OCI-LY1 (cell line): Measurements from ENCODE around the gene ABCC6.
"Not testable (repeated sequence)": the region's sequence is repeated elsewhere in the genome, so short reads cannot be mapped to it uniquely, and the experiment has no call there.

Experiments used
- H2AFZ ChIP-seq: fragments of 200-600 bp; sonication (generic), shearing (Covaris generic); 2 replicates; pipeline ENCODE4 v1.6.0; 2014; ENCODE audit warnings: antibody characterized with exemption, mild to moderate bottlenecking, low read length
- H3F3A ChIP-seq: fragments of 200-600 bp; sonication (generic), shearing (Covaris generic); 2 replicates; pipeline ENCODE4 v1.6.0; 2014; ENCODE audit warnings: mild to moderate bottlenecking, antibody characterized with exemption, low read length, moderate library complexity; ENCODE audit not compliant: insufficient read depth
- H3K27ac ChIP-seq: fragments of 200-600 bp; sonication (generic); 2 replicates; pipeline ENCODE4 v1.5.1; 2014; ENCODE audit warnings: low read length, mixed run types, mild to moderate bottlenecking, low read depth; ENCODE audit not compliant: poor library complexity, severe bottlenecking
- H3K27me3 ChIP-seq: fragments of 200-600 bp; sonication (generic); 2 replicates; pipeline ENCODE4 v1.6.0; 2014; ENCODE audit warnings: antibody characterized with exemption, mild to moderate bottlenecking, low read length, moderate library complexity; ENCODE audit not compliant: insufficient read depth
- H3K36me3 ChIP-seq: fragments of 200-600 bp; sonication (generic); 2 replicates; pipeline ENCODE4 v1.6.1; 2014; ENCODE audit warnings: mild to moderate bottlenecking, antibody characterized with exemption, low read length, moderate library complexity, mixed read lengths; ENCODE audit not compliant: insufficient read depth
- H3K4me1 ChIP-seq: fragments of 200-600 bp; sonication (generic); 2 replicates; pipeline ENCODE4 v1.5.1; 2014; ENCODE audit warnings: mild to moderate bottlenecking, low read length, moderate library complexity; ENCODE audit not compliant: insufficient read depth, severe bottlenecking
- H3K4me2 ChIP-seq: fragments of 200-600 bp; sonication (generic), shearing (Covaris generic); 2 replicates; pipeline ENCODE4 v1.6.1; 2014; ENCODE audit warnings: low read length
- H3K4me3 ChIP-seq: fragments of 200-600 bp; sonication (generic); 2 replicates; pipeline ENCODE4 v1.5.1; 2014; ENCODE audit warnings: low read length, low read depth, mild to moderate bottlenecking, mixed read lengths; ENCODE audit not compliant: poor library complexity, severe bottlenecking
- H3K79me2 ChIP-seq: fragments of 200-600 bp; shearing (Covaris generic); 2 replicates; pipeline ENCODE4 v1.6.1; 2016; ENCODE audit warnings: mixed run types, low read length, mixed read lengths; ENCODE audit not compliant: insufficient read depth
- H3K9ac ChIP-seq: fragments of 200-600 bp; sonication (generic), shearing (Covaris generic); 2 replicates; pipeline ENCODE4 v1.6.1; 2014; ENCODE audit warnings: mild to moderate bottlenecking, low read length, mixed read lengths
- H3K9me2 ChIP-seq: fragments of 200-600 bp; sonication (generic), shearing (Covaris generic); 2 replicates; pipeline ENCODE4 v1.6.1; 2014; ENCODE audit warnings: low read depth, mild to moderate bottlenecking, low read length, mixed read lengths
- H3K9me3 ChIP-seq: fragments of 200-600 bp; shearing (Covaris generic); 2 replicates; pipeline ENCODE4 v1.6.1; 2014; ENCODE audit warnings: low read length, mixed read lengths
- H4K20me1 ChIP-seq: fragments of 200-600 bp; sonication (generic), shearing (Covaris generic); 2 replicates; pipeline ENCODE4 v1.6.0; 2016; ENCODE audit warnings: mild to moderate bottlenecking, low read length; ENCODE audit not compliant: insufficient read depth
- EZH2 ChIP-seq: fragments of 200-600 bp; sonication (generic), shearing (Covaris generic); IDR thresholded peaks from 2 replicates; pipeline ENCODE4 v1.8.0; 2017; ENCODE audit warnings: borderline replicate concordance, mixed run types, mild to moderate bottlenecking, antibody characterized with exemption, low read length, moderate library complexity, mixed read lengths
- TF ChIP-seq, protein P1 (sequence below): fragments of 200-600 bp; sonication (generic), shearing (Covaris generic); IDR thresholded peaks from 2 replicates; pipeline ENCODE4 v1.5.1; 2017; ENCODE audit warnings: mild to moderate bottlenecking, antibody characterized with exemption, low read length, moderate library complexity, mixed read lengths

Gene ABCC6

DNA sequence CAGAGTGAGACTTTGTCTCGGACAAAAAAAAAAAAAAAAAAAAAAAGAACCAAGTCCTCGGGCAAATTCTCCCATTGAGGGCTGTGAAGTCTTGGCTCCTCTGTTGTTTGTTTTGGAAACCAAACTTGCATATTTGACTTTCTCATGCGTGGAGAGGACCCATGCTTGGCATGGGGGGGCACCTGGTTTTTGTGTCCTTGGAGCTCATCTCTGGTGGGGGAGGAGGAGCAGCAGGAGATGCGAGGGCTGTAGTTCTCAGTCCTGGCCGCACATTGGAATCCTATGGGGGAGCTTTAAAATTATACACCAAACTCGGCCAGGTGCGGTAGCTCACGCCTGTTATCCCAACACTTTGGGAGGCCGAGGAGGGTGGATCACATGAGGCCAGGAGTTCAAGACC is 74.5 kb downstream of the ABCC6 start:
- H3F3A ChIP-seq: no peaks in the 10 kb centered on the region
- H2AFZ ChIP-seq: no peak overlapping the region
- no peak overlapping the region for H3K4me3 ChIP-seq
- H3K79me2 ChIP-seq: no peaks in the 10 kb centered on the region
- no peaks in the 10 kb centered on the region for H3K4me1 ChIP-seq
- no peaks in the 10 kb centered on the region for H3K9me3 ChIP-seq
- no peaks in the 10 kb centered on the region for H3K9me2 ChIP-seq
- H3K27me3 ChIP-seq: no peaks in the 10 kb centered on the region
- H3K36me3 ChIP-seq: peaks cover 21% of the 10 kb centered on the region
- H3K27ac ChIP-seq: no peak overlapping the region
- TF ChIP-seq, protein P1, sequence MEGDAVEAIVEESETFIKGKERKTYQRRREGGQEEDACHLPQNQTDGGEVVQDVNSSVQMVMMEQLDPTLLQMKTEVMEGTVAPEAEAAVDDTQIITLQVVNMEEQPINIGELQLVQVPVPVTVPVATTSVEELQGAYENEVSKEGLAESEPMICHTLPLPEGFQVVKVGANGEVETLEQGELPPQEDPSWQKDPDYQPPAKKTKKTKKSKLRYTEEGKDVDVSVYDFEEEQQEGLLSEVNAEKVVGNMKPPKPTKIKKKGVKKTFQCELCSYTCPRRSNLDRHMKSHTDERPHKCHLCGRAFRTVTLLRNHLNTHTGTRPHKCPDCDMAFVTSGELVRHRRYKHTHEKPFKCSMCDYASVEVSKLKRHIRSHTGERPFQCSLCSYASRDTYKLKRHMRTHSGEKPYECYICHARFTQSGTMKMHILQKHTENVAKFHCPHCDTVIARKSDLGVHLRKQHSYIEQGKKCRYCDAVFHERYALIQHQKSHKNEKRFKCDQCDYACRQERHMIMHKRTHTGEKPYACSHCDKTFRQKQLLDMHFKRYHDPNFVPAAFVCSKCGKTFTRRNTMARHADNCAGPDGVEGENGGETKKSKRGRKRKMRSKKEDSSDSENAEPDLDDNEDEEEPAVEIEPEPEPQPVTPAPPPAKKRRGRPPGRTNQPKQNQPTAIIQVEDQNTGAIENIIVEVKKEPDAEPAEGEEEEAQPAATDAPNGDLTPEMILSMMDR: no peak
- TF ChIP-seq EZH2: no peak
- no peak overlapping the region for H3K4me2 ChIP-seq
- no peak overlapping the region for H3K9ac ChIP-seq
- H4K20me1 ChIP-seq: no peaks in the 10 kb centered on the region

DNA sequence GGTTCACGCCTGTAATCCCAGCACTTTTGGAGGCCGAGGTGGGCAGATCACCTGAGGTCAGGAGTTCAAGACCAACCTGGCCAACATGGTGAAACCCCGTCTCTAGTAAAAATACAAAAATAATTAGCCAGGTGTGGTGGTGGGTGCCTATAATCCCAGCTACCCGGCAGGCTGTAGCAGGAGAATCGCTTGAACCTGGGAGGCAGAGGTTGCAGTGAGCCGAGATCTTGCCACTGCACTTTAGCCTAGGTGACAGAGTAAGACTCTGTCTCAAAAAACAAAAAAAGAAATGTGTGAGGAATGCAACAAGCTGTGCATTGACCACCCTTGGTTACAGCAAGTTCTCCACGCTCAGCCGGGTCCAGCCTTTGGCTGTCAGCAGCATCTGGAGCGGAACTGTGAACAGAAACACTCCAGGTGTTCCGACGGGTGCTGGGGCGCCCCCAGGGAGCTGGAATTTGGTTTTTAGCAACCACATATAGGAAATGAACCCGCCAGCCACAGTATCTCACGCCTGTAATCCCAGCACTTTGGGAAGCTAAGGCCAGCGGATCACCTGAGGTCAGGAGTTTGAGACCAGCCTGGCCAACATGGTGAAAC is 75.2 kb downstream of the ABCC6 start:
- not testable (repeated sequence) for H3K9me2 ChIP-seq, H3K27me3 ChIP-seq, H3K4me1 ChIP-seq, H3K4me2 ChIP-seq, H3K9me3 ChIP-seq, H2AFZ ChIP-seq, H3K27ac ChIP-seq, H4K20me1 ChIP-seq, H3K4me3 ChIP-seq, H3F3A ChIP-seq, H3K9ac ChIP-seq, H3K79me2 ChIP-seq
- peaks cover 24% of the 10 kb centered on the region for H3K36me3 ChIP-seq

DNA sequence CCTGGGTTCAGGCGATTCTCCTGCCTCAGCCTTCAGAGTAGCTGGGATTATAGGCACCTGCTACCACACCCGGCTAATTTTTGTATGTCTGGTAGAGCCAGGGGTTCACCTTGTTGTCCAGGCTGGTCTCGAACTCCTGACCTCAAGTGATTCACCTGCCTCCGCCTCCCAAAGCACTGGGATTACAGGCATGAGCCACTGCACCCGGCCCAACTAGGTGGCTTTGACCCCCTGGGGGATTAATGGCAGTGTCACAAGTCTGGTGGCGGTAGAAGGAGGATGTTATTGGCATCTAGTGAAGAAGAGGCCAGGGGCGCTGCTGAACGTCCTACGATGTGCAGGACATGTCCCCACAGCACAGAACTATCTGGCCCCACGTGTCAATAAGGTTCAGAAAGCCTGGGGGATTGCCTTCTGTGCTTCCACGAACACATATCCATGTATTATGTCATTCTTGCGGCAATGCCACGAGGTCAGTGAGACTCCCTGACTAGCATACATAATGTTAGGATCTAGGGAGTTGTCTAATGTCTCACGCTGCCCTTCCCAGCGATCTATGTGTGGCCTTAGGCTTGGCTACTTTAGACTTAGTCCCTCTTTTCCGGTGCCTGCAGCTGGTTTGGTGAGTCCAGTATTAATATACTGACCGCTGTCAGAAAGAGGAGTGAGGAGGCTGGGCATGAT is 75.8 kb downstream of the ABCC6 start:
- Histone ChIP-seq H3K4me1 (no peaks in the 10 kb centered on the region), H3F3A (no peaks in the 10 kb centered on the region), H3K27ac (no peak overlapping the region), H4K20me1 (no peaks in the 10 kb centered on the region), H3K79me2 (no peaks in the 10 kb centered on the region), H3K9me2 (no peaks in the 10 kb centered on the region), H3K4me2 (no peak overlapping the region), H3K9ac (no peak overlapping the region), H3K36me3 (peaks cover 27% of the 10 kb centered on the region), H3K4me3 (no peak overlapping the region), H3K9me3 (no peaks in the 10 kb centered on the region), H2AFZ (no peak overlapping the region), H3K27me3 (no peaks in the 10 kb centered on the region)
- TF ChIP-seq, protein P1: no peak
- TF ChIP-seq EZH2: no peak
